GM18907 (cell line): ENCODE results near the gene PEMT.
"Not testable (repeated sequence)": the region's sequence is repeated elsewhere in the genome, so short reads cannot be mapped to it uniquely, and the experiment has no call there.

Experiments used
- ATAC-seq: cut with Tn5 transposase; IDR thresholded peaks from one replicate; pipeline ENCODE4 v1.9.1; 2021; ENCODE audit warnings: mild to moderate bottlenecking, moderate library complexity; ENCODE audit not compliant: unreplicated experiment

PEMT gene

GRCh38 chr17:17491546-17491988, 99.9 kb downstream of the PEMT start:
- ATAC-seq: no peak

- no peak for ATAC-seq
These were observed 100.5 kb downstream of the PEMT start for GRCh38 chr17:17491031-17491471.

GRCh38 chr17:17487998-17488397, 103.5 kb downstream of the PEMT start:
- no peak for ATAC-seq

GRCh38 chr17:17486416-17486815, 105.1 kb downstream of the PEMT start:
- not testable (repeated sequence) for ATAC-seq

GRCh38 chr17:17485420-17485819, 106.1 kb downstream of the PEMT start:
- ATAC-seq: no peak

GRCh38 chr17:17484451-17484899, 107.0 kb downstream of the PEMT start:
- ATAC-seq: no peak

GRCh38 chr17:17481860-17482259, 109.6 kb downstream of the PEMT start:
- ATAC-seq: no peak

- no peak for ATAC-seq
These were observed 110.8 kb downstream of the PEMT start for GRCh38 chr17:17480593-17481148.

- ATAC-seq: no peak
These were observed 112.3 kb downstream of the PEMT start for GRCh38 chr17:17479209-17479608.

- ATAC-seq: peak; percentile 80
These were observed 114.5 kb downstream of the PEMT start, which contains the start of gene MED9 for GRCh38 chr17:17476865-17477467. TSS of gene MED9 (plus strand) at chr17:17477000. CDS start at chr17:17477042, 42 bp downstream.

- no peak for ATAC-seq
These were observed 117.2 kb downstream of the PEMT start for GRCh38 chr17:17474341-17474740.

- ATAC-seq: no peak
These were observed 119.1 kb downstream of the PEMT start for GRCh38 chr17:17472333-17472920.

- ATAC-seq: no peak
These were observed 121.5 kb downstream of the PEMT start for GRCh38 chr17:17469996-17470395.

- ATAC-seq: no peak
These were observed 122.2 kb downstream of the PEMT start for GRCh38 chr17:17469358-17469757.

GRCh38 chr17:17468217-17469010, 123.1 kb downstream of the PEMT start:
- no peak for ATAC-seq

- no peak for ATAC-seq
These were observed 123.8 kb downstream of the PEMT start for GRCh38 chr17:17467720-17468119.

GRCh38 chr17:17467016-17467415, 124.5 kb downstream of the PEMT start:
- ATAC-seq: no peak

- no peak for ATAC-seq
These were observed 125.0 kb downstream of the PEMT start for GRCh38 chr17:17466511-17466910.

- ATAC-seq: not testable (repeated sequence)
These were observed 125.6 kb downstream of the PEMT start for GRCh38 chr17:17465878-17466277.

- no peak for ATAC-seq
These were observed 127.7 kb downstream of the PEMT start for GRCh38 chr17:17463821-17464220.

GRCh38 chr17:17462048-17462824, 129.3 kb downstream of the PEMT start:
- no peak for ATAC-seq
